Measurements from ENCODE around the gene CA7.

DNA sequence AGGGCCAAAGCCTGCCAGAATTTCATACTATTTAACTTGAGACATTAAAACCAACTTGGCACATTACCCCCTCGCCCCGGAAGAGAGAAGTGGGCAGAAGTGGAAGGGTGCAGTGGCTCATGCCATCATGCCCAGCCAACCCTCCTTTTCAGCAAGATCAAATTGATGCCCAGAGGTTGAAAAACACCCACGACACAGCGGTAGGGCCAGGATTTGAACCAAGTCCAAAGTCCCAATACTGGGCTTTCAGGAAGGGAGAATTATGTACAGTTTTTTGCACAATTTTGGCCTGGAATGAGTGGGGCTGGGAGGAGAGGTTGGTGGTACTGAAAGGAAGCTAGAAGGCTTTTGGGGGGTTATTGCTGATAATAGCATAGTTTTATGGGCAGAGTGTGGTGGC lies 47.1 kb downstream of the CA7 start:
- TF ChIP-seq, protein P1, sequence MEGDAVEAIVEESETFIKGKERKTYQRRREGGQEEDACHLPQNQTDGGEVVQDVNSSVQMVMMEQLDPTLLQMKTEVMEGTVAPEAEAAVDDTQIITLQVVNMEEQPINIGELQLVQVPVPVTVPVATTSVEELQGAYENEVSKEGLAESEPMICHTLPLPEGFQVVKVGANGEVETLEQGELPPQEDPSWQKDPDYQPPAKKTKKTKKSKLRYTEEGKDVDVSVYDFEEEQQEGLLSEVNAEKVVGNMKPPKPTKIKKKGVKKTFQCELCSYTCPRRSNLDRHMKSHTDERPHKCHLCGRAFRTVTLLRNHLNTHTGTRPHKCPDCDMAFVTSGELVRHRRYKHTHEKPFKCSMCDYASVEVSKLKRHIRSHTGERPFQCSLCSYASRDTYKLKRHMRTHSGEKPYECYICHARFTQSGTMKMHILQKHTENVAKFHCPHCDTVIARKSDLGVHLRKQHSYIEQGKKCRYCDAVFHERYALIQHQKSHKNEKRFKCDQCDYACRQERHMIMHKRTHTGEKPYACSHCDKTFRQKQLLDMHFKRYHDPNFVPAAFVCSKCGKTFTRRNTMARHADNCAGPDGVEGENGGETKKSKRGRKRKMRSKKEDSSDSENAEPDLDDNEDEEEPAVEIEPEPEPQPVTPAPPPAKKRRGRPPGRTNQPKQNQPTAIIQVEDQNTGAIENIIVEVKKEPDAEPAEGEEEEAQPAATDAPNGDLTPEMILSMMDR (IDR thresholded peaks at IDR 0.05; ENCODE audit: insufficient read depth, low read length): no peak
- TF ChIP-seq POLR2AphosphoS5 (IDR thresholded peaks at IDR 0.05; ENCODE audit: low read depth): no peak
- TF ChIP-seq, protein P2, sequence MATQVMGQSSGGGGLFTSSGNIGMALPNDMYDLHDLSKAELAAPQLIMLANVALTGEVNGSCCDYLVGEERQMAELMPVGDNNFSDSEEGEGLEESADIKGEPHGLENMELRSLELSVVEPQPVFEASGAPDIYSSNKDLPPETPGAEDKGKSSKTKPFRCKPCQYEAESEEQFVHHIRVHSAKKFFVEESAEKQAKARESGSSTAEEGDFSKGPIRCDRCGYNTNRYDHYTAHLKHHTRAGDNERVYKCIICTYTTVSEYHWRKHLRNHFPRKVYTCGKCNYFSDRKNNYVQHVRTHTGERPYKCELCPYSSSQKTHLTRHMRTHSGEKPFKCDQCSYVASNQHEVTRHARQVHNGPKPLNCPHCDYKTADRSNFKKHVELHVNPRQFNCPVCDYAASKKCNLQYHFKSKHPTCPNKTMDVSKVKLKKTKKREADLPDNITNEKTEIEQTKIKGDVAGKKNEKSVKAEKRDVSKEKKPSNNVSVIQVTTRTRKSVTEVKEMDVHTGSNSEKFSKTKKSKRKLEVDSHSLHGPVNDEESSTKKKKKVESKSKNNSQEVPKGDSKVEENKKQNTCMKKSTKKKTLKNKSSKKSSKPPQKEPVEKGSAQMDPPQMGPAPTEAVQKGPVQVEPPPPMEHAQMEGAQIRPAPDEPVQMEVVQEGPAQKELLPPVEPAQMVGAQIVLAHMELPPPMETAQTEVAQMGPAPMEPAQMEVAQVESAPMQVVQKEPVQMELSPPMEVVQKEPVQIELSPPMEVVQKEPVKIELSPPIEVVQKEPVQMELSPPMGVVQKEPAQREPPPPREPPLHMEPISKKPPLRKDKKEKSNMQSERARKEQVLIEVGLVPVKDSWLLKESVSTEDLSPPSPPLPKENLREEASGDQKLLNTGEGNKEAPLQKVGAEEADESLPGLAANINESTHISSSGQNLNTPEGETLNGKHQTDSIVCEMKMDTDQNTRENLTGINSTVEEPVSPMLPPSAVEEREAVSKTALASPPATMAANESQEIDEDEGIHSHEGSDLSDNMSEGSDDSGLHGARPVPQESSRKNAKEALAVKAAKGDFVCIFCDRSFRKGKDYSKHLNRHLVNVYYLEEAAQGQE (IDR thresholded peaks at IDR 0.05; ENCODE audit: insufficient replicate concordance, low read depth): no peak
